Mucosa of descending colon (tissue), 3 donors: ENCODE results near the gene IFI27L2. TPM values are rescaled to one million over a fixed set of nuclear protein-coding genes. Genes with fewer than 3 reads are reported as not detected.
A peak's percentile ranks its signal among the peaks of the same experiment; 100 is the strongest.

Source experiments
- ATAC-seq: fragments of 200-7000 bp; cut with Tn5 transposase; one replicate; pipeline ENCODE4 v1.9.1; 2020; ENCODE audit warnings: mild to moderate bottlenecking, moderate library complexity
- DNase-seq, 3 donors: peaks; one replicate each; pipeline ENCODE4 v3.0.0-alpha.2; 2020
- H3K36me3 ChIP-seq: fragments of 200-600 bp; one replicate; pipeline ENCODE4 v1.8.0; 2021; ENCODE audit warnings: low read depth, mild to moderate bottlenecking
- H3K4me1 ChIP-seq: fragments of 200-600 bp; one replicate; pipeline ENCODE4 v1.8.0; 2021; ENCODE audit warnings: low read depth, mild to moderate bottlenecking
- H3K4me3 ChIP-seq: fragments of 200-600 bp; one replicate; pipeline ENCODE4 v1.8.0; 2021; ENCODE audit warnings: mild to moderate bottlenecking
- H3K9me3 ChIP-seq: fragments of 200-600 bp; one replicate; pipeline ENCODE4 v1.8.0; 2021; ENCODE audit warnings: mild to moderate bottlenecking
- intact Hi-C, 2 donors: fragments of 100-400 bp; cut with DNase I in 1 of 2; cut with micrococcal nuclease in 1 of 2; formaldehyde crosslinking; loops; one replicate each; pipeline versions ENCODE4 v1.11.0 to v1.11.1; 2022; cut with DNase I, micrococcal nuclease
- total RNA-seq, 3 donors: library from RNA; stranded (reverse); fragmentation: NEBNext Ultra II Directional in 2 of 3; extraction: Animal tissue kit (Norgen Biotek cat#: 25700) in 2 of 3; gene quantifications; one replicate each; pipeline versions ENCODE4 v1.2.1 to v1.2.4, GENCODE V29; 2021 to 2023
- TF ChIP-seq, protein P1 (sequence below): fragments of 200-600 bp; IDR thresholded peaks from one replicate; pipeline ENCODE4 v1.8.0; 2022; ENCODE audit warnings: antibody characterized with exemption, mild to moderate bottlenecking
- donor health status: DM: no; HTN: no; CAD: no; lungs with moderate emphysema.
- donor health status: DM: no; HTN: no; CAD: no.
- donor health status: DM: no; HTN: yes; CAD: no.

The IFI27L2 gene
- total RNA-seq, 3 donors from 2014 or later = 22.4 to 25.5 (median 24.3) TPM

GRCh38 chr14:94174604-94175010 is 45.2 kb upstream of the IFI27L2 start:
- DNase-seq (peak in 1 of 3 donors; percentile 64), ATAC-seq (no peak)
- Histone ChIP-seq H3K4me3 (no peak overlapping the region), H3K9me3 (no peaks in the 10 kb centered on the region), H3K4me1 (peaks cover 8% of the 10 kb centered on the region), H3K36me3 (no peaks in the 10 kb centered on the region)
- intact Hi-C loops = no loop called here
- TF ChIP-seq, protein P1, sequence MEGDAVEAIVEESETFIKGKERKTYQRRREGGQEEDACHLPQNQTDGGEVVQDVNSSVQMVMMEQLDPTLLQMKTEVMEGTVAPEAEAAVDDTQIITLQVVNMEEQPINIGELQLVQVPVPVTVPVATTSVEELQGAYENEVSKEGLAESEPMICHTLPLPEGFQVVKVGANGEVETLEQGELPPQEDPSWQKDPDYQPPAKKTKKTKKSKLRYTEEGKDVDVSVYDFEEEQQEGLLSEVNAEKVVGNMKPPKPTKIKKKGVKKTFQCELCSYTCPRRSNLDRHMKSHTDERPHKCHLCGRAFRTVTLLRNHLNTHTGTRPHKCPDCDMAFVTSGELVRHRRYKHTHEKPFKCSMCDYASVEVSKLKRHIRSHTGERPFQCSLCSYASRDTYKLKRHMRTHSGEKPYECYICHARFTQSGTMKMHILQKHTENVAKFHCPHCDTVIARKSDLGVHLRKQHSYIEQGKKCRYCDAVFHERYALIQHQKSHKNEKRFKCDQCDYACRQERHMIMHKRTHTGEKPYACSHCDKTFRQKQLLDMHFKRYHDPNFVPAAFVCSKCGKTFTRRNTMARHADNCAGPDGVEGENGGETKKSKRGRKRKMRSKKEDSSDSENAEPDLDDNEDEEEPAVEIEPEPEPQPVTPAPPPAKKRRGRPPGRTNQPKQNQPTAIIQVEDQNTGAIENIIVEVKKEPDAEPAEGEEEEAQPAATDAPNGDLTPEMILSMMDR = no peak

- TF ChIP-seq, protein P1 = no peak
- intact Hi-C loops = no loop called here
- H3K4me1 ChIP-seq = peaks cover 8% of the 10 kb centered on the region
- peak; percentile 98 for ATAC-seq
- no peak within 1 kb of the TSS for H3K4me3 ChIP-seq
- no peaks in the 10 kb centered on the region for H3K36me3 ChIP-seq
- peak; percentile 81 to 89 (median 86) for DNase-seq
- H3K9me3 ChIP-seq = no peaks in the 10 kb centered on the region
These were observed 44.6 kb upstream of the IFI27L2 start, which contains the start of gene PPP4R4 for GRCh38 chr14:94173885-94174603. PPP4R4 (plus strand) TSS chr14:94174322; CDS start chr14:94174466, 144 bp downstream.

- ATAC-seq (no peak), DNase-seq (peak in 1 of 3 donors; percentile 57)
- H3K36me3 ChIP-seq = no peaks in the 10 kb centered on the region
- TF ChIP-seq, protein P1 = no peak
- H3K9me3 ChIP-seq = no peaks in the 10 kb centered on the region
- H3K4me3 ChIP-seq = no peak overlapping the region
- peaks cover 8% of the 10 kb centered on the region for H3K4me1 ChIP-seq
- intact Hi-C loops = no loop called here
These were observed 44.1 kb upstream of the IFI27L2 start for GRCh38 chr14:94173471-94173884.

GRCh38 chr14:94172545-94172944 is 43.1 kb upstream of the IFI27L2 start:
- intact Hi-C loops = no loop called here
- Histone ChIP-seq H3K36me3 (no peaks in the 10 kb centered on the region), H3K9me3 (no peaks in the 10 kb centered on the region), H3K4me1 (peaks cover 8% of the 10 kb centered on the region), H3K4me3 (no peak overlapping the region)
- no peak for DNase-seq
- no peak for ATAC-seq
- TF ChIP-seq, protein P1 = no peak

- TF ChIP-seq, protein P1 = no peak
- ATAC-seq = no peak
- intact Hi-C loops = no loop called here
- Histone ChIP-seq H3K9me3 (no peaks in the 10 kb centered on the region), H3K4me1 (peaks cover 8% of the 10 kb centered on the region), H3K36me3 (no peaks in the 10 kb centered on the region), H3K4me3 (no peak overlapping the region)
- DNase-seq = no peak
These were observed 41.8 kb upstream of the IFI27L2 start for GRCh38 chr14:94171208-94171607.
